ENCODE results near the gene CHAMP1.

DNA sequence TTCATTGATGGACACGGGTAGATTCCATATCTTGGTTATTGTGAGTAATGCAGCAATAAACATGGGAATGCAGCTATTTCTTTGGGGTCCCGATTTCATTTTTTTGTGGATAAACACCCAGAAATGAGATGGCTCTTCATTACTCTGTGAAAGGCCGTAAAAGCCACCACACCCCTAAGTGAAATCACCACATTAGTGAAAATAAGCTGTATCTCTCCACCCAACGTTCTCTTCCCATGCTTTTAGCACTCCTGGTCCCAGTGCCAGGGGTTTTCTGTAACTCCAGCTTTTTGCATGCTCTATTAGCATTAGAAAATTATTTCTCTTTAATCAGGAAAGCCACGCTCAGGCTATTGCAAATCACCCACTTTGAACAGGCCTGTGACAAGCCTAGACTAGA is 15.8 kb downstream of the CHAMP1 start:
- no peak for TF ChIP-seq RAD21 (IDR thresholded peaks at IDR 0.05; ENCODE audit: low read length)
- TF ChIP-seq CTCF (conservative IDR thresholded peaks at IDR 0.05; ENCODE audit: low read depth, low read length), result no peak
- no peak for TF ChIP-seq CEBPB (IDR thresholded peaks at IDR 0.05; ENCODE audit: low read depth, low read length)
- TF ChIP-seq POLR2A (IDR thresholded peaks at IDR 0.05; ENCODE audit: low read depth, low read length), result no peak

Measured in IMR-90 (cell line).